ENCODE measurements around the gene ZNF429. TPM values are rescaled to one million over a fixed set of nuclear protein-coding genes. Genes with fewer than 3 reads are reported as not detected.
A peak's percentile ranks its signal among the peaks of the same experiment; 100 is the strongest.
"Not testable (repeated sequence)": the region's sequence is repeated elsewhere in the genome, so short reads cannot be mapped to it uniquely, and the experiment has no call there.

The ZNF429 gene
- total and polyA plus RNA-seq, 12 donors: 3.8 to 12.2 (median 8.4) TPM

GRCh38 chr19:21492947-21493906 is 12.2 kb upstream of the ZNF429 start:
- no peak for DNase-seq
- peak overlapping the region in 1 of 10 donors; percentile 72 for H3K27ac ChIP-seq

DNA sequence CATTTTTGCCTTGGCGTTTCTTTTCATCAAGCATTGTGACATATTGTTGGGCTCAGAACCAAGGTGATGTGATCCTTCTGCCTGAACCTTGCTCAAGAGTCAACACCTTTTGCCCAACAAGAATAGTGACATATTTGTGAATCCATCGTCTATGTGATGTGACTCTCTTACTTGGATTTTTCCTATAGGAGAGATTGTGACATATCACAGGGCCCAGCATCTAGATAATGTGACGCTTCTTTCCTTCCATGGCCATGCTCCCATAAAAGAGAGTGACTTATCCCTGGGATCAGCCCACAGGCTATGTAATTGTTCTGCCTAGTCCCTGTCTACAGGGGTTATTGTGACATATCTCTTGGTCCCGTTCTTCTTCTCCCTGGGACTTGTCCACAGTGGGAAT is 8.5 kb upstream of the ZNF429 start:
- H3K9me3 ChIP-seq: no peaks in the 10 kb centered on the region
- no peak for TF ChIP-seq CTCF (IDR thresholded peaks at IDR 0.05)
- H3K36me3 ChIP-seq: no peaks in the 10 kb centered on the region
- WGBS, 2 donors: 96 to 97% methylated on average over 4 of the region's 4 CpGs
- H3K27me3 ChIP-seq: no peaks in the 10 kb centered on the region
- no peak for ATAC-seq
- H3K4me3 ChIP-seq: no peak overlapping the region
- intact Hi-C loops (cut with DNase I): loop anchor here in 1 of 10 donors (10.0 kb wide), 1 partner anchor 198 kb away; no protein-coding TSS in a partner anchor
- no peak for DNase-seq
- H3K4me1 ChIP-seq: no peaks in the 10 kb centered on the region
- H3K27ac ChIP-seq: no peak overlapping the region

More at GRCh38 chr19:21492947-21493906, 12.2 kb upstream of the ZNF429 start:
- Histone ChIP-seq H3K36me3 (no peaks in the 10 kb centered on the region), H3K4me3 (no peak overlapping the region), H3K27me3 (no peaks in the 10 kb centered on the region), H3K4me1 (no peaks in the 10 kb centered on the region), H3K9me3 (no peaks in the 10 kb centered on the region)
- ATAC-seq: peak in 3 of 8 donors; percentile 46 to 57 (median 50)
- intact Hi-C loops (cut with DNase I): loop anchor here in 1 of 10 donors (10.0 kb wide), 1 partner anchor 202 kb away; no protein-coding TSS in a partner anchor
- TF ChIP-seq CTCF (IDR thresholded peaks at IDR 0.05): no peak
- WGBS, 2 donors: 95 to 97% methylated on average over 9 of the region's 9 CpGs

DNA sequence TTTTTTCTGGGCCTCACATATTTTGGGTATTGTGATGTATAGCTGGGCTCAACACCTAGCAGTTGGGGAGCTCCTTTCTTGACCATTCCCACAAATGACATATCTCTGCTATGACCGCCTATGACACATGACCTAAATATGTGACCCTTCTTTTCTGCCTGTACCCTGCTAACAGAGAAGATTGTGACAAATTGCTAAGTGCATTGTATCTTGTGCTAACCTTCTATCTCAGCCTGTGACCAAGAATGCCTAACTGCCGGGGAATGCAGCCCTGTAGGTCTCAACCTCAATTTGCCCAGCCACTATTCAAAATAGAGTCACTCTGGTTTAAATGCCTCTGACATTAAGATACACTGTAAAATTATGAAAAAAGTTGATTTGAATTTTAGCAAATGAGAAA is 6.8 kb upstream of the ZNF429 start:
- Histone ChIP-seq H3K36me3 (no peaks in the 10 kb centered on the region), H3K4me1 (no peaks in the 10 kb centered on the region), H3K9me3 (no peaks in the 10 kb centered on the region), H3K27me3 (no peaks in the 10 kb centered on the region), H3K4me3 (no peak overlapping the region), H3K27ac (no peak overlapping the region)
- no peak for TF ChIP-seq CTCF (IDR thresholded peaks at IDR 0.05)
- WGBS, 2 donors: 70 to 100% methylated on average over 2 of the region's 2 CpGs
- ATAC-seq (no peak), DNase-seq (no peak)
- intact Hi-C loops (cut with DNase I): loop anchor here in 1 of 10 donors (10.0 kb wide), 1 partner anchor 196 kb away; no protein-coding TSS in a partner anchor

DNA sequence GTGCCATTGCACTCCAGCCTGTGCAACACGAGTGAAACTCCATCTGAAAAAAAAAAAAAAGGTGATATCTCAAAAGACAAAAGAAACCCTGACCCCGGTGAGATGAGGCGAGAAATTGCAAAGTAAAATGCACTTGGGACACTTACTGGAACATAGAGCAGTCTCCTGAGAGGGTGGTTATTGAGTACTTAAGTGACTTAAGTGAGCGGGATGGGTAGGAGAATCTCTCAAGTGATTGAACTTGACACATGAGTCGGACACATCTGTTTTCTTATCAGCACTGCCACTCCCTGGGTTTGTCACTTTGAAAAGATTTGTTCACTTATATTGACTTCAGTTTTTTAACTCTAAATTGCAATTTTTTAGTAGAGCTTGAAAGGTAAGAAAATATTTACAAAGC is 2.8 kb downstream of the ZNF429 start:
- no peak overlapping the region for H3K4me3 ChIP-seq
- peaks cover 0 to 43% (median 28%) of the 10 kb centered on the region in 9 donors for H3K4me1 ChIP-seq
- H3K27ac ChIP-seq: no peak overlapping the region
- DNase-seq (no peak), ATAC-seq (no peak)
- intact Hi-C loops (cut with DNase I): loop anchor here in 1 of 10 donors (5.0 to 10.0 kb wide), 3 partner anchors 57 to 1086 kb away; no protein-coding TSS in a partner anchor
- no peak for TF ChIP-seq CTCF (IDR thresholded peaks at IDR 0.05)
- peaks cover 0 to 5% (median 0%) of the 10 kb centered on the region in 11 donors for H3K9me3 ChIP-seq
- H3K36me3 ChIP-seq: peaks cover 0 to 12% (median 0%) of the 10 kb centered on the region in 9 donors
- H3K27me3 ChIP-seq: no peaks in the 10 kb centered on the region
- 74 to 82% methylated on average over 5 of the region's 5 CpGs for WGBS, 2 donors

DNA sequence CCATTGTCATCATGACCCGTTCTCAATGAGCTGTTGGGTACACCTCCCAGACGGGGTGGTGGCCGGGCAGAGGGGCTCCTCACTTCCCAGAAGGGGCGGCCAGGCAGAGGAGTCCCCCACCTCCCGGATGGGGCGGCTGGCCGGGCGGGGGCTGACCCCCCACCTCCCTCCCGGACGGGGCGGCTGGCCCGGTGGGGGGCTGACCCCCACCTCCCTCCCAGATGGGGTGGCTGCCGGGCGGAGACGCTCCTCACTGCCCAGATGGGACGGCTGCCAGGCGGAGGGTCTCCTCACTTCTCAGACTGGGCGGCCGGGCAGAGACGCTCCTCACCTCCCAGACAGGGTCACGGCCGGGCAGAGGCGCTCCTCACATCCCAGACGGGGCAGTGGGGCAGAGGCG is 5.7 kb downstream of the ZNF429 start:
- WGBS, 2 donors: 96% methylated on average over 16 to 21 of the region's 25 CpGs
- Histone ChIP-seq H3K36me3 (peaks cover 0 to 12% (median 0%) of the 10 kb centered on the region in 9 donors), H3K4me1 (peaks cover 0 to 46% (median 22%) of the 10 kb centered on the region in 9 donors), H3K9me3 (peaks cover 0 to 13% (median 0%) of the 10 kb centered on the region in 11 donors)
- intact Hi-C loops (cut with DNase I); H3K27me3 ChIP-seq; ATAC-seq; H3K27ac ChIP-seq; H3K4me3 ChIP-seq; DNase-seq: not testable (repeated sequence)

DNA sequence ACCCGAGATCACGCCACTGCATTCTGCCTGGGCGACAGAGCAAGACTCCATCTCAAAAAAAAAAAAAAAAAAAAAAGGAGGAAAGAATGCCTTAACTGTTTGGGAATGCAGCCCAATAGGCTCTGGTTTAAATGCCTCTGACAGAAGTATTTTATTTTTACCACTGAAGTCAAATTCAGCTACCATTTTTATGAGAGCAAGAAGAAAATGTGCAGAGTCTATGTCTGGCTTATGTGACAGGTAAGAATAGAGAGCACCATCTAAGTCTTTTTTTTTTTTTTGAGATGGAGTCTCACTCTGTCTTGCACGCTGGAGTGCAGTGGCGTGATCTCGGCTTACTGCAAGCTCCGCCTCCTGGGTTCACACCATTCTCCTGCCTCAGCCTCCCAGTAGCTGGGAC is 7.2 kb downstream of the ZNF429 start:
- H3K4me3 ChIP-seq; H3K27ac ChIP-seq; intact Hi-C loops (cut with DNase I); DNase-seq; H3K27me3 ChIP-seq; ATAC-seq: not testable (repeated sequence)
- H3K9me3 ChIP-seq: peaks cover 0 to 28% (median 10%) of the 10 kb centered on the region in 11 donors
- H3K4me1 ChIP-seq: peaks cover 0 to 32% (median 10%) of the 10 kb centered on the region in 9 donors
- peaks cover 0 to 12% (median 0%) of the 10 kb centered on the region in 9 donors for H3K36me3 ChIP-seq
- 96 to 98% methylated on average over 7 of the region's 7 CpGs for WGBS, 2 donors
